Esophagus (tissue), 2 donors: ENCODE data around the gene SORCS2. TPM values are rescaled to one million over a fixed set of nuclear protein-coding genes. Genes with fewer than 3 reads are reported as not detected.

Experiments
- H3K27ac ChIP-seq, 2 donors: one replicate each; pipeline ENCODE4 v1.5.1; 2013; ENCODE audit warnings: low read depth in 2 of 2, mild to moderate bottlenecking in 2 of 2, inconsistent platforms in 1 of 2, low read length in 1 of 2, moderate library complexity in 1 of 2
- H3K27me3 ChIP-seq, 2 donors: one replicate each; pipeline ENCODE4 v1.6.1; 2013; ENCODE audit warnings: low read length in 2 of 2, control low read depth in 1 of 2, mild to moderate bottlenecking in 1 of 2; ENCODE audit not compliant: insufficient read depth in 2 of 2, control insufficient read depth in 1 of 2
- H3K36me3 ChIP-seq, 2 donors: one replicate each; pipeline ENCODE4 v1.6.1; 2013; ENCODE audit warnings: low read length in 1 of 2; ENCODE audit not compliant: control insufficient read depth in 2 of 2, insufficient read depth in 2 of 2
- H3K4me1 ChIP-seq, 2 donors: one replicate each; pipeline ENCODE4 v1.6.1; 2013; ENCODE audit warnings: low read length in 1 of 2; ENCODE audit not compliant: control insufficient read depth in 2 of 2, insufficient read depth in 2 of 2
- H3K4me3 ChIP-seq, 2 donors: one replicate each; pipeline ENCODE4 v1.5.1; 2013; ENCODE audit warnings: low read length in 2 of 2, mild to moderate bottlenecking in 2 of 2, low read depth in 1 of 2, moderate library complexity in 1 of 2
- H3K9me3 ChIP-seq, 2 donors: one replicate each; pipeline ENCODE4 v1.6.1; 2013; ENCODE audit warnings: mild to moderate bottlenecking in 2 of 2, low read depth in 1 of 2, low read length in 1 of 2, moderate library complexity in 1 of 2; ENCODE audit not compliant: control insufficient read depth in 2 of 2, insufficient read depth in 1 of 2
- WGBS, 2 donors: extraction: QIAGEN DNeasy Blood & Tissue Kit; methylation state at CpG; one replicate each; pipeline ENCODE4 v1.1.7; 2013; 5-methylcytosine and 5-hydroxymethylcytosine counted together
- polyA plus RNA-seq, 2 donors: library from polyadenylated mRNA; stranded (reverse); fragments of 200-250 nt; gene quantifications; one replicate each; pipeline ENCODE4 v1.2.3, GENCODE V29; 2013
- donor health status: healthy with polysubstance abuse.
- donor health status: Bipolar disorder and iron deficiency.

SORCS2 gene
- polyA plus RNA-seq, 2 donors = 1.1 to 1.2 TPM

DNA sequence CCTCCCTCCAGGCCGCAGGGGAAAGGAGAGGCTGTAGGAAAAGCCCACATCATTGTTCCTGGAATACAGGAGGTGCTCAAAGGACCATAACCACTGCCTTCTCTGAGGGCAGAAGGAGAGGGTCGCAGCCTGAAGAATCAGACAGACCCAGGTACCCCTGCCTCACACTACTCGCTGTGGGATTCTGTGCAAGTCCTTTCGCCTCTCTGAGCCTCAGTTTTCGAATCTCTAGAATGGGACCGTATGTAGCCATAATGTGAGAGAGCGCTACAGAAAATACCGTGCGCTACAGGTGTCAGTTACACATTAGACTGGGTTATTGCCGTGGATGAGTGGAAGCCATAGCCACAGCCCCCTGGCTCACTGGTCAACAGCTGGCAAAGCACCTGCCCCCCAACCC is 320.6 kb downstream of the SORCS2 start:
- H3K36me3 ChIP-seq = no peaks in the 10 kb centered on the region
- H3K4me1 ChIP-seq = peaks cover 0 to 2% of the 10 kb centered on the region in 2 donors
- H3K27ac ChIP-seq = no peak overlapping the region
- H3K4me3 ChIP-seq = no peak overlapping the region
- H3K27me3 ChIP-seq = no peaks in the 10 kb centered on the region
- WGBS, 2 donors = 87 to 90% methylated on average over 10 of the region's 10 CpGs
- H3K9me3 ChIP-seq = no peaks in the 10 kb centered on the region

GRCh38 chr4:7513671-7514070 is 321.3 kb downstream of the SORCS2 start:
- no peak overlapping the region for H3K27ac ChIP-seq
- H3K36me3 ChIP-seq = no peaks in the 10 kb centered on the region
- WGBS, 2 donors = 45 to 57% methylated on average over 12 of the region's 12 CpGs
- peaks cover 0 to 2% of the 10 kb centered on the region in 2 donors for H3K4me1 ChIP-seq
- H3K27me3 ChIP-seq = no peaks in the 10 kb centered on the region
- H3K4me3 ChIP-seq = no peak overlapping the region
- no peaks in the 10 kb centered on the region for H3K9me3 ChIP-seq

GRCh38 chr4:7514281-7514680 is 321.9 kb downstream of the SORCS2 start:
- 85% methylated on average over 5 of the region's 5 CpGs for WGBS, 2 donors
- no peaks in the 10 kb centered on the region for H3K27me3 ChIP-seq
- no peak overlapping the region for H3K4me3 ChIP-seq
- peaks cover 0 to 2% of the 10 kb centered on the region in 2 donors for H3K4me1 ChIP-seq
- no peaks in the 10 kb centered on the region for H3K36me3 ChIP-seq
- no peak overlapping the region for H3K27ac ChIP-seq
- H3K9me3 ChIP-seq = no peaks in the 10 kb centered on the region

DNA sequence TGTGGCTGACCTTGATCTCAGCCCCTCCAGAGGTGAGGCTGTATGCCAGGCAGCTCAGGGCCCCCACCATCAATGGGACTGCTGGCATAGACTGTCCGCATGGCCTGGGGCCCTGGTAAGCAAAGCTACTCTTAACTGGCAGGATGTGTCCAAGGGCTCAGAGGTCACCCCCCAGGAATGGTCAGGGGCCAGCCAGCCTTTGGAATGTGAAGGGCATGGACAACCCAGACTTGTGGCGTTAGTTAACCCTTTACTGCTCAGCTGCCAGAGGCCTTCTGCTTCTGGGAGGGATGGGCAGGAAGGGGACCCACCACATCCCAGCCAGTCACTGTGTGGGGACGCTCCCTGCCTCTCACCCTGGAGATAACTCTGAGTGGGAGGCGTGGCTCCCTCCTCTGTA is 322.5 kb downstream of the SORCS2 start:
- Histone ChIP-seq H3K36me3 (no peaks in the 10 kb centered on the region), H3K27me3 (peaks cover 0 to 2% of the 10 kb centered on the region in 2 donors), H3K27ac (no peak overlapping the region), H3K4me3 (no peak overlapping the region), H3K9me3 (no peaks in the 10 kb centered on the region), H3K4me1 (peaks cover 0 to 2% of the 10 kb centered on the region in 2 donors)
- WGBS, 2 donors = 69 to 87% methylated on average over 4 of the region's 4 CpGs

DNA sequence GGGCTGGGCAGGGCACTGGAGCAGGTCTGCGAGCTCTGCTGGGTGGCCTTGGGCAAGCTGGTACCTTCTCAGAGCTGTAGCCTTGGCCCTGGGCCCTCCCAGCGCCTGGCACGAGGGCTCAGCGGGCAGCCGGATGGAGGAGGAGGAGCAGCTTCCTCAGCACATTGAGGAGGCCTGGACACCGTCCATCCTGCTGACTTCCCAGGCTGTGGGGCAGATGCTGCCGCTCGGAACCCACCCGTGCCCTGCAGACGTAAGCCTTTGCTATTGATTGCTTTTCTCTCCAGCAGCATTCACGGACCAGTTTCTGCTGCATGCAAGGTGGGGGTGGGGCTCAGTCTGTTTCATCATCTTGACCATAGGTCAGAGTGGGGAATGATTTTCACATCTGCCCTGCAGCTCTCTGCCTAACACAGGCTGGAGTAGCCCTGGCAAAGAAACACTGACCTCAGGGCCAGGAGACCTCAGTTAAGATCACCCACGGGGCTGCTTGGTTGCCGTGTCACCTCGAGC is 323.1 kb downstream of the SORCS2 start:
- no peaks in the 10 kb centered on the region for H3K9me3 ChIP-seq
- H3K4me1 ChIP-seq = peaks cover 0 to 2% of the 10 kb centered on the region in 2 donors
- peaks cover 0 to 4% of the 10 kb centered on the region in 2 donors for H3K27me3 ChIP-seq
- H3K4me3 ChIP-seq = no peak overlapping the region
- no peak overlapping the region for H3K27ac ChIP-seq
- WGBS, 2 donors = 76 to 85% methylated on average over 14 of the region's 14 CpGs
- no peaks in the 10 kb centered on the region for H3K36me3 ChIP-seq

- 62 to 68% methylated on average over 16 of the region's 16 CpGs for WGBS, 2 donors
- Histone ChIP-seq H3K9me3 (no peaks in the 10 kb centered on the region), H3K27ac (no peak overlapping the region), H3K27me3 (peaks cover 0 to 5% of the 10 kb centered on the region in 2 donors), H3K4me3 (no peak overlapping the region), H3K36me3 (no peaks in the 10 kb centered on the region), H3K4me1 (peaks cover 0 to 2% of the 10 kb centered on the region in 2 donors)
These were observed 323.9 kb downstream of the SORCS2 start for GRCh38 chr4:7516096-7516772.

DNA sequence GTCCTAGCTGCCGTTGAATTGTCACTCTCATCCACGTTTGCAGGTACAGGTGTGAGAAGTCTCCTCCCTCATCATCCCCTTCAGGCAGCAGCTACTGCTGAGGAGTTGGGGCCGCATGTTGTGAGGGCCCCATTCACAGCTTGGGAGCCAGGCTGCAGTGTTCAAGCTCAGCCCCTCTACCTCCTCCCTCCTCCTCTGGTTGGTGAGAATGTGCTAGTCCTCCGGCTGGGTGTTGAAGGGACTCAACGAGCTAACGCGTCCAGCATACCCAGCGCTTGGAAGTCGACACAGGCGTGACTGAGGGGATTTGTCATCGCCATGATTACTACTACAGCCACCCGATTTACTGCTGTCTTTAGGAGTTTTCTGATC is 324.4 kb downstream of the SORCS2 start:
- peaks cover 0 to 2% of the 10 kb centered on the region in 2 donors for H3K4me1 ChIP-seq
- no peaks in the 10 kb centered on the region for H3K36me3 ChIP-seq
- 43 to 64% methylated on average over 12 of the region's 12 CpGs for WGBS, 2 donors
- no peak overlapping the region for H3K4me3 ChIP-seq
- H3K27ac ChIP-seq = no peak overlapping the region
- peaks cover 0 to 5% of the 10 kb centered on the region in 2 donors for H3K27me3 ChIP-seq
- H3K9me3 ChIP-seq = no peaks in the 10 kb centered on the region

- 44 to 62% methylated on average over 24 of the region's 24 CpGs for WGBS, 2 donors
These were observed 326.7 kb downstream of the SORCS2 start for GRCh38 chr4:7518871-7519637.

GRCh38 chr4:7519638-7520376 is 327.5 kb downstream of the SORCS2 start:
- Histone ChIP-seq H3K36me3 (no peaks in the 10 kb centered on the region), H3K4me1 (peaks cover 0 to under 1% of the 10 kb centered on the region in 2 donors), H3K4me3 (no peak overlapping the region), H3K27ac (no peak overlapping the region), H3K9me3 (no peaks in the 10 kb centered on the region), H3K27me3 (peaks cover 0 to 5% of the 10 kb centered on the region in 2 donors)
- 53 to 69% methylated on average over 19 of the region's 19 CpGs for WGBS, 2 donors

More at GRCh38 chr4:7518871-7519637, 326.7 kb downstream of the SORCS2 start:
- Histone ChIP-seq H3K27ac (no peak overlapping the region), H3K4me3 (no peak overlapping the region), H3K36me3 (no peaks in the 10 kb centered on the region), H3K9me3 (no peaks in the 10 kb centered on the region), H3K4me1 (peaks cover 0 to 2% of the 10 kb centered on the region in 2 donors), H3K27me3 (peaks cover 0 to 5% of the 10 kb centered on the region in 2 donors)
